H9 (cell line): Measurements from ENCODE around the gene WDR5. TPM values are rescaled to one million over a fixed set of nuclear protein-coding genes. Genes with fewer than 3 reads are reported as not detected.

ENCODE experiments used
- DNase-seq: peaks from one replicate; pipeline ENCODE4 v3.0.0-alpha.2; 2017
- H2AFZ ChIP-seq: one replicate; pipeline ENCODE4 v1.6.1; 2013; ENCODE audit warnings: mild to moderate bottlenecking, low read length, control low read depth, moderate library complexity
- H2AK5ac ChIP-seq: 2 replicates; pipeline ENCODE4 v1.6.1; 2013; ENCODE audit warnings: low read length, control low read depth, mixed read lengths; ENCODE audit not compliant: insufficient read length
- H2BK120ac ChIP-seq: one replicate; pipeline ENCODE4 v1.6.1; 2013; ENCODE audit warnings: low read depth, mild to moderate bottlenecking, low read length, control low read depth, inconsistent platforms; ENCODE audit not compliant: poor library complexity, severe bottlenecking
- H2BK12ac ChIP-seq: 2 replicates; pipeline ENCODE4 v1.6.1; 2013; ENCODE audit warnings: low read length, control low read depth, mixed read lengths, low read depth; ENCODE audit not compliant: insufficient read length
- H2BK15ac ChIP-seq: 2 replicates; pipeline ENCODE4 v1.6.1; 2013; ENCODE audit warnings: low read depth, low read length, control low read depth
- H2BK20ac ChIP-seq: one replicate; pipeline ENCODE4 v1.6.1; 2013; ENCODE audit warnings: low read depth, mild to moderate bottlenecking, low read length, control low read depth, inconsistent platforms; ENCODE audit not compliant: poor library complexity, severe bottlenecking
- H2BK5ac ChIP-seq: 2 replicates; pipeline ENCODE4 v1.6.1; 2013; ENCODE audit warnings: low read length, control low read depth, mixed read lengths; ENCODE audit not compliant: insufficient read length
- H3K14ac ChIP-seq: 2 replicates; pipeline ENCODE4 v1.6.1; 2013; ENCODE audit warnings: low read length, control low read depth; ENCODE audit not compliant: insufficient read depth
- H3K18ac ChIP-seq: 2 replicates; pipeline ENCODE4 v1.6.1; 2013; ENCODE audit warnings: low read depth, mild to moderate bottlenecking, mixed read lengths, low read length, control low read depth; ENCODE audit not compliant: insufficient read length
- H3K23ac ChIP-seq: 2 replicates; pipeline ENCODE4 v1.6.1; 2013; ENCODE audit warnings: low read length, control low read depth, mixed read lengths, low read depth; ENCODE audit not compliant: insufficient read length
- H3K23me2 ChIP-seq: 2 replicates; pipeline ENCODE4 v1.6.1; 2013; ENCODE audit warnings: low read depth, mild to moderate bottlenecking, mixed read lengths, low read length, control low read depth; ENCODE audit not compliant: insufficient read length, poor library complexity, severe bottlenecking
- H3K27ac ChIP-seq: 2 replicates; pipeline ENCODE4 v1.5.1; 2013; ENCODE audit warnings: low read length, control low read depth, mixed read lengths, low read depth; ENCODE audit not compliant: insufficient read length
- H3K27me3 ChIP-seq: 2 replicates; pipeline ENCODE4 v1.6.1; 2013; ENCODE audit warnings: low read length, control low read depth, inconsistent platforms; ENCODE audit not compliant: insufficient read depth
- H3K4ac ChIP-seq: 2 replicates; pipeline ENCODE4 v1.6.1; 2013; ENCODE audit warnings: low read depth, mild to moderate bottlenecking, control low read depth, inconsistent platforms, low read length, moderate library complexity
- H3K4me1 ChIP-seq: 2 replicates; pipeline ENCODE4 v1.6.1; 2013; ENCODE audit warnings: low read length, control low read depth, inconsistent platforms; ENCODE audit not compliant: insufficient read depth
- H3K4me2 ChIP-seq: 2 replicates; pipeline ENCODE4 v1.6.1; 2013; ENCODE audit warnings: low read length, control low read depth, mixed read lengths; ENCODE audit not compliant: insufficient read length, insufficient read depth
- H3K56ac ChIP-seq: 2 replicates; pipeline ENCODE4 v1.6.1; 2013; ENCODE audit warnings: low read depth, mild to moderate bottlenecking, mixed read lengths, low read length, control low read depth; ENCODE audit not compliant: insufficient read length
- H3K79me1 ChIP-seq: 2 replicates; pipeline ENCODE4 v1.6.1; 2013; ENCODE audit warnings: low read depth, mild to moderate bottlenecking, moderate library complexity, low read length, control low read depth, inconsistent platforms; ENCODE audit not compliant: insufficient read depth, poor library complexity, severe bottlenecking
- H3K79me2 ChIP-seq: 2 replicates; pipeline ENCODE4 v1.6.1; 2013; ENCODE audit warnings: low read length, control low read depth, inconsistent platforms; ENCODE audit not compliant: insufficient read depth
- H3K9ac ChIP-seq: 2 replicates; pipeline ENCODE4 v1.6.1; 2013; ENCODE audit warnings: low read length, control low read depth, mixed read lengths; ENCODE audit not compliant: insufficient read length; ENCODE audit errors: extremely low read depth
- H3K9me3 ChIP-seq: one replicate; pipeline ENCODE4 v1.6.1; 2013; ENCODE audit warnings: low read depth, low read length, inconsistent platforms; ENCODE audit not compliant: control insufficient read depth
- H3T11ph ChIP-seq: one replicate; pipeline ENCODE4 v1.6.1; 2013; ENCODE audit warnings: mild to moderate bottlenecking, low read length, control low read depth, inconsistent platforms
- H4K20me1 ChIP-seq: one replicate; pipeline ENCODE4 v1.6.1; 2013; ENCODE audit not compliant: control insufficient read depth, insufficient read length, insufficient read depth
- H4K5ac ChIP-seq: 2 replicates; pipeline ENCODE4 v1.6.1; 2013; ENCODE audit warnings: low read depth, mild to moderate bottlenecking, mixed read lengths, low read length, control low read depth; ENCODE audit not compliant: insufficient read length
- H4K8ac ChIP-seq: replicated peaks from 2 replicates; pipeline ENCODE4 v1.6.1; 2013; ENCODE audit warnings: low read length, control low read depth, mixed read lengths, low read depth; ENCODE audit not compliant: insufficient read length
- H4K91ac ChIP-seq: 2 replicates; pipeline ENCODE4 v1.6.1; 2013; ENCODE audit warnings: low read depth, mild to moderate bottlenecking, moderate library complexity, mixed read lengths, low read length, control low read depth; ENCODE audit not compliant: insufficient read length
- H3K27ac Mint-ChIP-seq, 3 experiments: 2 replicates in 2 of 3; 3 replicates in 1 of 3; pipeline ENCODE4 v1.8.0; 2020 to 2021; ENCODE audit warnings: mixed read lengths in 3 of 3, mild to moderate bottlenecking in 1 of 3, moderate library complexity in 1 of 3
- H3K27me3 Mint-ChIP-seq: 2 replicates; pipeline ENCODE4 v1.8.0; 2021; ENCODE audit warnings: low read depth, mild to moderate bottlenecking, moderate library complexity, mixed read lengths
- H3K36me3 Mint-ChIP-seq, 3 experiments: 2 replicates in 2 of 3; 3 replicates in 1 of 3; pipeline ENCODE4 v1.8.0; 2020 to 2021; ENCODE audit warnings: low read depth in 3 of 3, mixed read lengths in 3 of 3; ENCODE audit not compliant: insufficient read depth in 1 of 3
- H3K4me1 Mint-ChIP-seq, 2 experiments: 2 replicates each; pipeline ENCODE4 v1.8.0; 2020; ENCODE audit warnings: mixed read lengths in 2 of 2
- H3K4me3 Mint-ChIP-seq, 2 experiments: 2 replicates in 1 of 2; 3 replicates in 1 of 2; pipeline ENCODE4 v1.8.0; 2020 to 2021; ENCODE audit warnings: mild to moderate bottlenecking in 2 of 2, mixed read lengths in 2 of 2, moderate library complexity in 1 of 2
- H3K9me3 Mint-ChIP-seq, 2 experiments: 2 replicates in 1 of 2; 3 replicates in 1 of 2; pipeline ENCODE4 v1.8.0; 2020; ENCODE audit warnings: mild to moderate bottlenecking in 2 of 2, mixed read lengths in 2 of 2, moderate library complexity in 1 of 2
- CTCF ChIP-seq: fragments of 200-600 bp; sonication (generic); conservative IDR thresholded peaks from 3 replicates; pipeline ENCODE4 v1.8.0; 2021; ENCODE audit warnings: antibody characterized with exemption, mild to moderate bottlenecking
- WGBS: extraction: QIAGEN DNeasy Blood & Tissue Kit; methylation state at CpG from one replicate; pipeline ENCODE4 v1.1.7; 2013; ENCODE audit warnings: missing lambda C conversion rate, low lambda C conversion rate, mixed read lengths; ENCODE audit not compliant: insufficient read length; ENCODE audit errors: extremely low coverage; 5-methylcytosine and 5-hydroxymethylcytosine counted together
- total RNA-seq: library from RNA; stranded (reverse); gene quantifications from 2 replicates; pipeline ENCODE4 v1.2.1, GENCODE V29; 2021

Gene WDR5
- total RNA-seq, 1 experiment from 2014 or later = 72.3 TPM

GRCh38 chr9:134181648-134182034 lies 45.8 kb downstream of the WDR5 start:
- Histone ChIP-seq H2BK120ac (no peak overlapping the region), H2BK20ac (no peak overlapping the region), H3K9ac (no peak overlapping the region), H2BK12ac (no peak overlapping the region), H3K23me2 (no peaks in the 10 kb centered on the region), H3K56ac (no peak overlapping the region), H3K23ac (no peak overlapping the region), H4K91ac (no peak overlapping the region), H3K4ac (no peak overlapping the region), H2BK5ac (no peak overlapping the region), H3K27ac (no peak overlapping the region), H3K79me2 (no peaks in the 10 kb centered on the region), H4K20me1 (peaks cover 2% of the 10 kb centered on the region), H2AFZ (no peak overlapping the region), H3K14ac (no peak overlapping the region), H3K4me2 (no peak overlapping the region), H2AK5ac (no peak overlapping the region), H3T11ph (no peak overlapping the region), H2BK15ac (no peak overlapping the region), H3K9me3 (no peaks in the 10 kb centered on the region), H3K4me1 (no peaks in the 10 kb centered on the region), H3K79me1 (no peaks in the 10 kb centered on the region), H3K18ac (no peak overlapping the region), H4K8ac (no peak overlapping the region), H4K5ac (no peak overlapping the region), H3K27me3 (no peaks in the 10 kb centered on the region)
- peaks cover 0 to 1% of the 10 kb centered on the region in 2 experiments; a peak in 1 of 4 replicates for H3K4me1 Mint-ChIP-seq
- H3K9me3 Mint-ChIP-seq = peaks cover 7 to 8% of the 10 kb centered on the region in 2 experiments
- no CpG with 5 or more reads among the region's 8 CpGs for WGBS
- H3K27me3 Mint-ChIP-seq = peaks cover 5% of the 10 kb centered on the region; the same call in 1 of the 2 replicates
- no peak for DNase-seq
- H3K36me3 Mint-ChIP-seq = peaks cover 0 to 3% (median 0%) of the 10 kb centered on the region in 3 experiments; a peak in 2 of 7 replicates
- no peak for TF ChIP-seq CTCF
- H3K27ac Mint-ChIP-seq = no peak overlapping the region
- no peak overlapping the region for H3K4me3 Mint-ChIP-seq
